HCT116 (cell line): Measurements from ENCODE around the gene CRTC1. TPM values are rescaled to one million over a fixed set of nuclear protein-coding genes. Genes with fewer than 3 reads are reported as not detected.

Source experiments
- ATAC-seq: fragments of 200-7000 bp; cut with Tn5 transposase; 2 replicates; pipeline ENCODE4 v1.9.1; 2020; ENCODE audit warnings: mild to moderate bottlenecking, moderate library complexity
- BruUV-seq: library from RNA; stranded (reverse); fragments of 400-500 nt; replicated peaks from 2 replicates; lab custom pipeline; 2021; lab: Mats Ljungman, UMichigan
- CTCF ChIA-PET: fragments of 300-600 bp; sonication (Branson Sonifier 250); formaldehyde crosslinking; loops from one replicate; lab custom pipeline; 2021; ENCODE audit warnings: antibody characterized with exemption; lab: Charles Lee
- POLR2A ChIA-PET: fragments of 300-600, 350-600 bp; sonication (Branson Sonifier 250); formaldehyde crosslinking; loops from one replicate; lab custom pipeline; 2021; ENCODE audit warnings: antibody characterized with exemption; lab: Charles Lee
- RAD21 ChIA-PET, 2 experiments: fragments of 300-600 bp; sonication (Branson Sonifier 250); formaldehyde crosslinking; loops; one replicate each; lab custom pipeline; 2023; ENCODE audit warnings: low total read pairs in 2 of 2; ENCODE audit not compliant: uncharacterized antibody in 2 of 2, unreplicated experiment in 2 of 2, low non-redundant PET in 1 of 2; lab: Charles Lee
- DNase-seq: peaks from one replicate; pipeline ENCODE4 v3.0.0-alpha.2; 2010; ENCODE audit warnings: low read depth, low spot score
- H2AFZ ChIP-seq: fragments of 200-600 bp; shearing (Covaris generic), sonication (generic); 2 replicates; pipeline ENCODE4 v1.6.1; 2017; ENCODE audit warnings: low read depth, mixed run types, mixed read lengths, antibody characterized with exemption, low read length; ENCODE audit not compliant: poor library complexity, severe bottlenecking
- H3K27ac ChIP-seq: 2 replicates; pipeline ENCODE4 v1.5.1; 2012; ENCODE audit warnings: low read depth, low read length
- H3K27me3 ChIP-seq: fragments of 200-600 bp; sonication (generic); 2 replicates; pipeline ENCODE4 v1.6.1; 2016; ENCODE audit warnings: mixed run types, low read length, mixed read lengths; ENCODE audit not compliant: insufficient read depth
- H3K36me3 ChIP-seq, 2 experiments: fragments of 200-500 bp in 1 of 2; fragments of 200-600 bp in 1 of 2; sonication (Bioruptor generic) in 1 of 2; sonication (generic) in 1 of 2; 2 replicates each; pipeline versions ENCODE4 v1.5.1 to v1.6.1; 2014 to 2016; ENCODE audit warnings: low read length in 2 of 2, inconsistent platforms in 1 of 2, mixed read lengths in 1 of 2, mixed run types in 1 of 2; ENCODE audit not compliant: insufficient read depth in 2 of 2, control insufficient read depth in 1 of 2
- H3K4me1 ChIP-seq, 2 experiments: fragments of 200-600 bp in 1 of 2; sonication (generic) in 1 of 2; 2 replicates each; pipeline versions ENCODE4 v1.5.1 to v1.6.1; 2012 to 2017; ENCODE audit warnings: low read length in 2 of 2, inconsistent platforms in 1 of 2, mild to moderate bottlenecking in 1 of 2, mixed read lengths in 1 of 2, mixed run types in 1 of 2, moderate library complexity in 1 of 2; ENCODE audit not compliant: insufficient read depth in 2 of 2, control insufficient read depth in 1 of 2
- H3K4me2 ChIP-seq: fragments of 200-600 bp; sonication (generic); 2 replicates; pipeline ENCODE4 v1.6.1; 2017; ENCODE audit warnings: mixed run types, low read length, mixed read lengths
- H3K4me3 ChIP-seq, 2 experiments: fragments of 200-600 bp in 1 of 2; sonication (generic) in 1 of 2; replicated peaks in 1 of 2; 2 replicates each; pipeline ENCODE4 v1.5.1; 2011 to 2016; ENCODE audit warnings: low read length in 2 of 2, control low read depth in 1 of 2, low read depth in 1 of 2, mild to moderate bottlenecking in 1 of 2, mixed read lengths in 1 of 2, mixed run types in 1 of 2
- H3K79me2 ChIP-seq: fragments of 200-600 bp; sonication (generic); 2 replicates; pipeline ENCODE4 v1.6.1; 2017; ENCODE audit warnings: mild to moderate bottlenecking, mixed run types, low read length, moderate library complexity, mixed read lengths; ENCODE audit not compliant: insufficient read depth
- H3K9ac ChIP-seq: fragments of 200-600 bp; sonication (generic); 2 replicates; pipeline ENCODE4 v1.6.1; 2016; ENCODE audit warnings: low read length, mixed read lengths
- H3K9me2 ChIP-seq: fragments of 200-600 bp; sonication (generic), shearing (Covaris generic); 2 replicates; pipeline ENCODE4 v1.6.1; 2017; ENCODE audit warnings: mixed run types, mild to moderate bottlenecking, moderate library complexity; ENCODE audit not compliant: insufficient read depth
- H3K9me3 ChIP-seq, 2 experiments: fragments of 200-500 bp in 1 of 2; fragments of 200-600 bp in 1 of 2; sonication (Bioruptor generic) in 1 of 2; sonication (generic) in 1 of 2; 2 replicates each; pipeline ENCODE4 v1.6.1; 2014 to 2017; ENCODE audit warnings: low read length in 2 of 2, mixed read lengths in 2 of 2, inconsistent platforms in 1 of 2, low read depth in 1 of 2, mild to moderate bottlenecking in 1 of 2, mixed run types in 1 of 2, moderate library complexity in 1 of 2; ENCODE audit not compliant: control insufficient read depth in 1 of 2, insufficient read depth in 1 of 2
- H4K20me1 ChIP-seq: fragments of 200-600 bp; sonication (generic), shearing (Covaris generic); 2 replicates; pipeline ENCODE4 v1.6.1; 2017; ENCODE audit warnings: mixed run types, mild to moderate bottlenecking, moderate library complexity; ENCODE audit not compliant: insufficient read depth
- CBX3 ChIP-seq: IDR thresholded peaks from 2 replicates; pipeline ENCODE4 v1.6.1; 2012; ENCODE audit warnings: low read depth
- CEBPB ChIP-seq: IDR thresholded peaks from 2 replicates; pipeline ENCODE4 v1.6.1; 2012; ENCODE audit warnings: low read depth
- ELF1 ChIP-seq: IDR thresholded peaks from 2 replicates; pipeline ENCODE4 v1.6.1; 2012; ENCODE audit warnings: low read depth, borderline replicate concordance
- EZH2 ChIP-seq: fragments of 200-600 bp; sonication (generic); IDR thresholded peaks from 2 replicates; pipeline ENCODE4 v1.6.1; 2017; ENCODE audit warnings: antibody characterized with exemption, mixed run types
- EZH2phosphoT487 ChIP-seq: fragments of 200-600 bp; IDR thresholded peaks from 2 replicates; pipeline ENCODE4 v1.6.1; 2018; ENCODE audit warnings: antibody characterized with exemption, borderline replicate concordance
- FOSL1 ChIP-seq: IDR thresholded peaks from 2 replicates; pipeline ENCODE4 v1.6.1; 2012; ENCODE audit warnings: low read depth
- POLR2A ChIP-seq: IDR thresholded peaks from 2 replicates; pipeline ENCODE4 v1.7.0; 2011; ENCODE audit warnings: borderline replicate concordance; ENCODE audit not compliant: insufficient read depth, insufficient read length; ENCODE audit errors: extremely low read depth
- RAD21 ChIP-seq: IDR thresholded peaks from 2 replicates; pipeline ENCODE4 v1.6.1; 2012; ENCODE audit warnings: low read depth, mild to moderate bottlenecking
- SIN3A ChIP-seq: IDR thresholded peaks from 2 replicates; pipeline ENCODE4 v1.6.1; 2012; ENCODE audit warnings: low read depth
- SP1 ChIP-seq: IDR thresholded peaks from 2 replicates; pipeline ENCODE4 v1.6.1; 2012; ENCODE audit warnings: low read depth
- TCF7L2 ChIP-seq: IDR thresholded peaks from 2 replicates; pipeline ENCODE4 v1.7.0; 2011; ENCODE audit warnings: borderline replicate concordance, inconsistent platforms; ENCODE audit not compliant: insufficient read depth, insufficient read length; ENCODE audit errors: extremely low read depth
- YY1 ChIP-seq: IDR thresholded peaks from 2 replicates; pipeline ENCODE4 v1.6.1; 2011; ENCODE audit warnings: low read length, low read depth, moderate library complexity, mild to moderate bottlenecking; ENCODE audit not compliant: insufficient replicate concordance; ENCODE audit errors: extremely low read depth
- ZFX ChIP-seq: fragments of 450-650 bp; IDR thresholded peaks from 2 replicates; pipeline ENCODE4 v1.6.1; 2017
- intact Hi-C: fragments of 100-400 bp; cut with micrococcal nuclease; formaldehyde crosslinking; loops from 2 replicates; pipeline ENCODE4 v1.10.0; 2022
- total RNA-seq: library from RNA; stranded (reverse); gene quantifications from one replicate; pipeline ENCODE4 v1.2.1, GENCODE V29; 2021; ENCODE audit not compliant: unreplicated experiment
- TF ChIP-seq, protein P1 (sequence below), 3 experiments: fragments of 200-600 bp in 1 of 3; sonication (generic) in 1 of 3; IDR thresholded peaks in 2 of 3; conservative IDR thresholded peaks in 1 of 3; 2 replicates each; pipeline ENCODE4 v1.5.1; 2012 to 2017; ENCODE audit warnings: low read depth in 2 of 3, low read length in 2 of 3, antibody characterized with exemption in 1 of 3, borderline replicate concordance in 1 of 3, control low read depth in 1 of 3, mild to moderate bottlenecking in 1 of 3, mixed read lengths in 1 of 3, mixed run types in 1 of 3, moderate library complexity in 1 of 3; ENCODE audit not compliant: insufficient read depth in 1 of 3
- TF ChIP-seq, protein P2 (sequence below): IDR thresholded peaks from 2 replicates; pipeline ENCODE4 v1.6.1; 2012
- TF ChIP-seq, protein P3 (sequence below): IDR thresholded peaks from 2 replicates; pipeline ENCODE4 v1.6.1; 2012; ENCODE audit warnings: low read depth
- TF ChIP-seq, protein P4 (sequence below): IDR thresholded peaks from 2 replicates; pipeline ENCODE4 v1.6.1; 2012

Gene CRTC1
- total RNA-seq, 1 experiment from 2014 or later, result 14.9 TPM

DNA sequence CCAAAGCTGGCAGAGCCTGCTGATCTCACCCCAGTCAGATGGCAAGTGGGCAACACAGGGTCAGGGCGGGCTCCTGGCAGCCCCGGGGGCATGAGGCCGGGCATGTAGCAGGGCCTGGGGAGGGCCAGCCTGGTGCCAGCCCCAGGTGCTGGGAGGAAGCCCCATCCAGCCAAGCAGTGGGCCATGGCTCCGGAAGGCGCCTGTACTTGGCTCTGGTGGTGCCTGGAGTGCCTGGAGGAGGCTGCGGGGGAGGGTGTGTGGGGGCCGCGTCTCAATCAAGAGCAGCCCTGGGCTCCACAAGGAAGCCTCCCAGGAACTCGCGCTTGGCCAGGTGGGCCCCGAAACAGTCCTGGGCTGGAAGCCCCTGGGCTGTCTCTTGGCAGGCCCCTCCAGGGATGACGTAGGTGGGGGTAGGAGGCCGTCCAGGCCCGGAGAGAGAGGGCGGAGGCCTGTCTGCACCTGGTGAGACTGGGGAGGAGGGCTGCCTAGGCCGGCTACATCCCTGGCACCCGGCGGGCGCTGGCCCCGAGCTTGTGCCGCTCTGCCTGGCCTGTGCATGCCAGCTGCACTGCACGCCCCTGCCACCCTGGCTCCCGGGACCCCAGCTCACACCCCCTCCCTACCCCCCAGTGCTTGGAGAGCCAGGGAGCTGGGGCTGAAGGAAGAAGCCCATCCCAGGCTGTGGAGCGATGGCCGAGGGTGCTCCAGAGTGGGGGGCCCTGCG lies 61.7 kb downstream of the CRTC1 start:
- Histone ChIP-seq H3K4me2 (no peak overlapping the region), H3K36me3 (no peaks in the 10 kb centered on the region), H3K79me2 (no peaks in the 10 kb centered on the region), H3K4me1 (no peaks in the 10 kb centered on the region; a peak in 2 of 4 replicates), H3K9ac (no peak overlapping the region), H3K4me3 (no peak overlapping the region), H3K27me3 (no peaks in the 10 kb centered on the region), H3K9me3 (no peaks in the 10 kb centered on the region), H2AFZ (no peak overlapping the region), H3K9me2 (no peaks in the 10 kb centered on the region), H4K20me1 (no peaks in the 10 kb centered on the region), H3K27ac (no peak overlapping the region)
- intact Hi-C loops, result no loop called here
- DNase-seq, result no peak
- CTCF ChIA-PET, result no interaction called here
- TF ChIP-seq, protein P1, sequence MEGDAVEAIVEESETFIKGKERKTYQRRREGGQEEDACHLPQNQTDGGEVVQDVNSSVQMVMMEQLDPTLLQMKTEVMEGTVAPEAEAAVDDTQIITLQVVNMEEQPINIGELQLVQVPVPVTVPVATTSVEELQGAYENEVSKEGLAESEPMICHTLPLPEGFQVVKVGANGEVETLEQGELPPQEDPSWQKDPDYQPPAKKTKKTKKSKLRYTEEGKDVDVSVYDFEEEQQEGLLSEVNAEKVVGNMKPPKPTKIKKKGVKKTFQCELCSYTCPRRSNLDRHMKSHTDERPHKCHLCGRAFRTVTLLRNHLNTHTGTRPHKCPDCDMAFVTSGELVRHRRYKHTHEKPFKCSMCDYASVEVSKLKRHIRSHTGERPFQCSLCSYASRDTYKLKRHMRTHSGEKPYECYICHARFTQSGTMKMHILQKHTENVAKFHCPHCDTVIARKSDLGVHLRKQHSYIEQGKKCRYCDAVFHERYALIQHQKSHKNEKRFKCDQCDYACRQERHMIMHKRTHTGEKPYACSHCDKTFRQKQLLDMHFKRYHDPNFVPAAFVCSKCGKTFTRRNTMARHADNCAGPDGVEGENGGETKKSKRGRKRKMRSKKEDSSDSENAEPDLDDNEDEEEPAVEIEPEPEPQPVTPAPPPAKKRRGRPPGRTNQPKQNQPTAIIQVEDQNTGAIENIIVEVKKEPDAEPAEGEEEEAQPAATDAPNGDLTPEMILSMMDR (IDR thresholded peaks at IDR 0.05 in 2 of 3, conservative IDR thresholded peaks at IDR 0.05 in 1 of 3; ENCODE audit: borderline replicate concordance in 1 of 3, insufficient read depth in 1 of 3, low read depth in 2 of 3, low read length in 2 of 3), result no peak
- TF ChIP-seq ZFX, result no peak
- no peak for TF ChIP-seq SP1
- TF ChIP-seq, protein P2, sequence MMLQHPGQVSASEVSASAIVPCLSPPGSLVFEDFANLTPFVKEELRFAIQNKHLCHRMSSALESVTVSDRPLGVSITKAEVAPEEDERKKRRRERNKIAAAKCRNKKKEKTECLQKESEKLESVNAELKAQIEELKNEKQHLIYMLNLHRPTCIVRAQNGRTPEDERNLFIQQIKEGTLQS, result no peak
- TF ChIP-seq CBX3, result no peak
- no peak for TF ChIP-seq EZH2phosphoT487
- TF ChIP-seq POLR2A, result no peak
- no peak for TF ChIP-seq SIN3A
- no peak for TF ChIP-seq YY1
- no peak for TF ChIP-seq CEBPB
- TF ChIP-seq FOSL1, result no peak
- TF ChIP-seq TCF7L2, result no peak
- TF ChIP-seq, protein P3, sequence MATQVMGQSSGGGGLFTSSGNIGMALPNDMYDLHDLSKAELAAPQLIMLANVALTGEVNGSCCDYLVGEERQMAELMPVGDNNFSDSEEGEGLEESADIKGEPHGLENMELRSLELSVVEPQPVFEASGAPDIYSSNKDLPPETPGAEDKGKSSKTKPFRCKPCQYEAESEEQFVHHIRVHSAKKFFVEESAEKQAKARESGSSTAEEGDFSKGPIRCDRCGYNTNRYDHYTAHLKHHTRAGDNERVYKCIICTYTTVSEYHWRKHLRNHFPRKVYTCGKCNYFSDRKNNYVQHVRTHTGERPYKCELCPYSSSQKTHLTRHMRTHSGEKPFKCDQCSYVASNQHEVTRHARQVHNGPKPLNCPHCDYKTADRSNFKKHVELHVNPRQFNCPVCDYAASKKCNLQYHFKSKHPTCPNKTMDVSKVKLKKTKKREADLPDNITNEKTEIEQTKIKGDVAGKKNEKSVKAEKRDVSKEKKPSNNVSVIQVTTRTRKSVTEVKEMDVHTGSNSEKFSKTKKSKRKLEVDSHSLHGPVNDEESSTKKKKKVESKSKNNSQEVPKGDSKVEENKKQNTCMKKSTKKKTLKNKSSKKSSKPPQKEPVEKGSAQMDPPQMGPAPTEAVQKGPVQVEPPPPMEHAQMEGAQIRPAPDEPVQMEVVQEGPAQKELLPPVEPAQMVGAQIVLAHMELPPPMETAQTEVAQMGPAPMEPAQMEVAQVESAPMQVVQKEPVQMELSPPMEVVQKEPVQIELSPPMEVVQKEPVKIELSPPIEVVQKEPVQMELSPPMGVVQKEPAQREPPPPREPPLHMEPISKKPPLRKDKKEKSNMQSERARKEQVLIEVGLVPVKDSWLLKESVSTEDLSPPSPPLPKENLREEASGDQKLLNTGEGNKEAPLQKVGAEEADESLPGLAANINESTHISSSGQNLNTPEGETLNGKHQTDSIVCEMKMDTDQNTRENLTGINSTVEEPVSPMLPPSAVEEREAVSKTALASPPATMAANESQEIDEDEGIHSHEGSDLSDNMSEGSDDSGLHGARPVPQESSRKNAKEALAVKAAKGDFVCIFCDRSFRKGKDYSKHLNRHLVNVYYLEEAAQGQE, result no peak
- TF ChIP-seq EZH2, result no peak
- no peak for TF ChIP-seq RAD21
- TF ChIP-seq, protein P4, sequence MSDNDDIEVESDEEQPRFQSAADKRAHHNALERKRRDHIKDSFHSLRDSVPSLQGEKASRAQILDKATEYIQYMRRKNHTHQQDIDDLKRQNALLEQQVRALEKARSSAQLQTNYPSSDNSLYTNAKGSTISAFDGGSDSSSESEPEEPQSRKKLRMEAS, result no peak
- TF ChIP-seq ELF1, result no peak
- no peak for ATAC-seq
- no TSS peak for BruUV-seq
- RAD21 ChIA-PET, result no interaction called here
- POLR2A ChIA-PET, result no interaction called here
